ENCODE measurements around the gene APC2. TPM values are rescaled to one million over a fixed set of nuclear protein-coding genes. Genes with fewer than 3 reads are reported as not detected.

The APC2 gene
- total and polyA plus RNA-seq, 2 donors (not counting 1 experiment from before 2014, with no cell fraction given), result 0.12 to 0.16 TPM

DNA sequence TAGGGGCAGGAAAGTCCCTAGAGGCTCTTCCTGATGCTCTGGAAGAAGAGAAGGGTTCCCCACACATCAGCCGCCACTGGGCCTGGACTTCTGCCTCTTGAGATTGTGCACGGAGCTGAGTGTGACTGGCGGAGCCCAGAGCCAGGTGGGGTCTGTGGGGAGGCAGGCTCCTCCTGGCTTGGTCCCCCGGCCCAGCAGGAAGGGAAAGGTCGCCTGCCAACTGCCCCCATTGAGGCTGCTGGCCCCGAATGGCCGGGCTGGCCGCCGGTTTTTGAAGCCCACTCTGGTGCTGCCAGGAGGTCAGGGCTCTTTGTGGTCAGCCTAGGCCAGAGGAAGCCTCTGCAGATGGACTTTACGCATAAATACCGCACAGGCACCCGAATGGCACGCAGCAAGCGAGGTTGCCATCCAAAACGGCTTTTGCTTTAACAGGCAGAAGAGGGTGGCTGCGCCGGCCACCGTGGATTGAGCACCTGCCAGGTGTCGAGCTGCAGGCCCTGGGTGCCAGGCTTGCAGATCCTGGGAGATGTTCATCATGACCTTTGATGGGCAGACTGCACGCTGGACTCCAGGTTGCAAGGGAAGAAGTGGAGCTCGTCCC is 37.5 kb upstream of the APC2 start:
- ATAC-seq (ENCODE audit: low read depth), result no peak
- Histone ChIP-seq H3K9me3 (ENCODE audit: control extremely low read depth in 1 of 3, control insufficient read depth in 2 of 3, insufficient read depth in 1 of 3, low read length in 2 of 3) (no peaks in the 10 kb centered on the region), H3K27ac (ENCODE audit: low read length in 2 of 2) (no peak overlapping the region), H3K4me1 (ENCODE audit: control insufficient read depth in 2 of 2, insufficient read depth in 2 of 2, low read length in 2 of 2) (peaks cover 18 to 55% of the 10 kb centered on the region in 2 donors), H2AFZ (ENCODE audit: insufficient read depth, low read depth, low read length, poor library complexity, severe bottlenecking) (no peak overlapping the region), H3K36me3 (replicated peaks in 1 of 2; ENCODE audit: control extremely low read depth in 1 of 2, control insufficient read depth in 1 of 2, extremely low read depth in 1 of 2, insufficient read depth in 2 of 2, low read length in 1 of 2) (peaks cover 0 to 19% of the 10 kb centered on the region in 2 experiments), H3K9ac (ENCODE audit: low read length) (no peak overlapping the region), H3K79me2 (ENCODE audit: control insufficient read depth, insufficient read depth, low read length) (peaks cover 97% of the 10 kb centered on the region), H3K27me3 (replicated peaks in 1 of 4; ENCODE audit: control extremely low read depth in 1 of 4, control insufficient read depth in 3 of 4, insufficient read depth in 4 of 4, low read length in 3 of 4) (no peaks in the 10 kb centered on the region), H3K4me2 (replicated peaks; ENCODE audit: low read depth, low read length, poor library complexity, severe bottlenecking) (peak overlapping the region; percentile 8), H4K20me1 (ENCODE audit: control insufficient read depth, insufficient read depth, low read length, poor library complexity, severe bottlenecking) (peaks cover 95% of the 10 kb centered on the region), H3K4me3 (ENCODE audit: control extremely low read depth in 1 of 5, extremely low read depth in 1 of 5, insufficient read depth in 1 of 5, low read depth in 2 of 5, low read length in 4 of 5) (no peak overlapping the region)
- Mint-ChIP-seq H3K27me3 (no peaks in the 10 kb centered on the region), H3K9me3 (ENCODE audit: insufficient read depth) (no peaks in the 10 kb centered on the region), H3K4me1 (peaks cover 51% of the 10 kb centered on the region), H3K27ac (no peak overlapping the region), H3K4me3 (no peak overlapping the region)
- TF ChIP-seq EZH2 (IDR thresholded peaks at IDR 0.05; ENCODE audit: borderline replicate concordance, insufficient read depth, low read depth, low read length, poor library complexity, severe bottlenecking) (no peak), CTCF (IDR thresholded peaks at IDR 0.05) (no peak)
- POLR2A ChIA-PET, result no interaction called here
- DNase-seq, result no peak
- WGBS (ENCODE audit: insufficient coverage), result 90% methylated on average over 19 of the region's 21 CpGs
- intact Hi-C loops (cut with micrococcal nuclease), result no loop called here
- CTCF ChIA-PET, result interaction anchor here (0.7 kb wide), 2 partner anchors 10 to 25 kb away, joined by 3 to 4 read pairs; no protein-coding TSS in a partner anchor

GRCh38 chr19:1412995-1413800 is 36.7 kb upstream of the APC2 start:
- no peak for ATAC-seq (ENCODE audit: low read depth)
- Mint-ChIP-seq H3K27ac (no peak overlapping the region), H3K27me3 (no peaks in the 10 kb centered on the region), H3K9me3 (ENCODE audit: insufficient read depth) (no peaks in the 10 kb centered on the region), H3K4me1 (peaks cover 53% of the 10 kb centered on the region), H3K4me3 (no peak overlapping the region)
- TF ChIP-seq CTCF (IDR thresholded peaks at IDR 0.05) (no peak), EZH2 (IDR thresholded peaks at IDR 0.05; ENCODE audit: borderline replicate concordance, insufficient read depth, low read depth, low read length, poor library complexity, severe bottlenecking) (no peak)
- Histone ChIP-seq H3K4me3 (ENCODE audit: control extremely low read depth in 1 of 5, extremely low read depth in 1 of 5, insufficient read depth in 1 of 5, low read depth in 2 of 5, low read length in 4 of 5) (no peak overlapping the region), H3K79me2 (ENCODE audit: control insufficient read depth, insufficient read depth, low read length) (peaks cover 100% of the 10 kb centered on the region), H3K9ac (ENCODE audit: low read length) (no peak overlapping the region), H3K4me1 (ENCODE audit: control insufficient read depth in 2 of 2, insufficient read depth in 2 of 2, low read length in 2 of 2) (peaks cover 18 to 55% of the 10 kb centered on the region in 2 donors), H3K27ac (ENCODE audit: low read length in 2 of 2) (no peak overlapping the region), H2AFZ (ENCODE audit: insufficient read depth, low read depth, low read length, poor library complexity, severe bottlenecking) (no peak overlapping the region), H3K4me2 (replicated peaks; ENCODE audit: low read depth, low read length, poor library complexity, severe bottlenecking) (no peak overlapping the region), H4K20me1 (ENCODE audit: control insufficient read depth, insufficient read depth, low read length, poor library complexity, severe bottlenecking) (peaks cover 98% of the 10 kb centered on the region), H3K27me3 (replicated peaks in 1 of 4; ENCODE audit: control extremely low read depth in 1 of 4, control insufficient read depth in 3 of 4, insufficient read depth in 4 of 4, low read length in 3 of 4) (no peaks in the 10 kb centered on the region), H3K9me3 (ENCODE audit: control extremely low read depth in 1 of 3, control insufficient read depth in 2 of 3, insufficient read depth in 1 of 3, low read length in 2 of 3) (no peaks in the 10 kb centered on the region), H3K36me3 (replicated peaks in 1 of 2; ENCODE audit: control extremely low read depth in 1 of 2, control insufficient read depth in 1 of 2, extremely low read depth in 1 of 2, insufficient read depth in 2 of 2, low read length in 1 of 2) (peaks cover 0 to 27% of the 10 kb centered on the region in 2 experiments)
- WGBS (ENCODE audit: insufficient coverage), result 90% methylated on average over 24 of the region's 36 CpGs
- CTCF ChIA-PET, result interaction anchor here (0.7 kb wide), 1 partner anchor 11 kb away, joined by 4 read pairs; no protein-coding TSS in a partner anchor
- intact Hi-C loops (cut with micrococcal nuclease), result no loop called here
- POLR2A ChIA-PET, result no interaction called here
- DNase-seq, result no peak
